Effector memory CD8-positive, alpha-beta T cell (primary cell): ENCODE data around the gene DLG5.

ENCODE experiments used
- ATAC-seq: fragments of 150-1000 bp; cut with Tn5 transposase; replicated peaks from 2 replicates; pipeline ENCODE4 v1.10.0; 2021; ENCODE audit warnings: mild to moderate bottlenecking, moderate library complexity
- DNase-seq, 3 experiments: peaks; one replicate each; pipeline ENCODE4 v3.0.0; 2021
- H3K27ac Mint-ChIP-seq, 2 donors: one replicate each; pipeline ENCODE4 v1.8.0; 2022; ENCODE audit warnings: mild to moderate bottlenecking in 2 of 2, mixed read lengths in 2 of 2, moderate library complexity in 2 of 2
- H3K27me3 Mint-ChIP-seq, 2 donors: one replicate each; pipeline ENCODE4 v1.8.0; 2022; ENCODE audit warnings: mixed read lengths in 2 of 2
- H3K36me3 Mint-ChIP-seq: one replicate; pipeline ENCODE4 v1.8.0; 2022; ENCODE audit warnings: mild to moderate bottlenecking, moderate library complexity, mixed read lengths; ENCODE audit not compliant: insufficient read depth
- H3K4me1 Mint-ChIP-seq, 2 donors: one replicate each; pipeline ENCODE4 v1.8.0; 2022; ENCODE audit warnings: low read depth in 2 of 2, mixed read lengths in 2 of 2
- H3K4me3 Mint-ChIP-seq, 2 donors: one replicate each; pipeline ENCODE4 v1.8.0; 2022; ENCODE audit warnings: mild to moderate bottlenecking in 2 of 2, mixed read lengths in 2 of 2, moderate library complexity in 2 of 2
- H3K9me3 Mint-ChIP-seq, 2 donors: one replicate each; pipeline ENCODE4 v1.8.0; 2022; ENCODE audit warnings: mixed read lengths in 2 of 2

DLG5 gene

GRCh38 chr10:77888356-77888703 is 38.2 kb downstream of the DLG5 start:
- Mint-ChIP-seq H3K4me3 (no peak overlapping the region), H3K9me3 (no peaks in the 10 kb centered on the region), H3K27ac (no peak overlapping the region), H3K4me1 (peaks cover 4 to 7% of the 10 kb centered on the region in 2 donors), H3K36me3 (peaks cover 5% of the 10 kb centered on the region), H3K27me3 (no peaks in the 10 kb centered on the region)
- no peak for DNase-seq
- ATAC-seq: no peak

GRCh38 chr10:77887631-77888355 is 38.8 kb downstream of the DLG5 start:
- Mint-ChIP-seq H3K4me1 (peaks cover 4 to 7% of the 10 kb centered on the region in 2 donors), H3K9me3 (no peaks in the 10 kb centered on the region), H3K27me3 (no peaks in the 10 kb centered on the region), H3K27ac (no peak overlapping the region), H3K36me3 (peaks cover 5% of the 10 kb centered on the region), H3K4me3 (no peak overlapping the region)
- DNase-seq: no peak
- no peak for ATAC-seq

GRCh38 chr10:77886795-77887355 is 39.7 kb downstream of the DLG5 start:
- Mint-ChIP-seq H3K36me3 (peaks cover 5% of the 10 kb centered on the region), H3K4me3 (no peak overlapping the region), H3K4me1 (peaks cover 4 to 7% of the 10 kb centered on the region in 2 donors), H3K27me3 (no peaks in the 10 kb centered on the region), H3K27ac (peak overlapping the region in 1 of 2 donors; percentile 13), H3K9me3 (no peaks in the 10 kb centered on the region)
- ATAC-seq (no peak), DNase-seq (no peak)

DNA sequence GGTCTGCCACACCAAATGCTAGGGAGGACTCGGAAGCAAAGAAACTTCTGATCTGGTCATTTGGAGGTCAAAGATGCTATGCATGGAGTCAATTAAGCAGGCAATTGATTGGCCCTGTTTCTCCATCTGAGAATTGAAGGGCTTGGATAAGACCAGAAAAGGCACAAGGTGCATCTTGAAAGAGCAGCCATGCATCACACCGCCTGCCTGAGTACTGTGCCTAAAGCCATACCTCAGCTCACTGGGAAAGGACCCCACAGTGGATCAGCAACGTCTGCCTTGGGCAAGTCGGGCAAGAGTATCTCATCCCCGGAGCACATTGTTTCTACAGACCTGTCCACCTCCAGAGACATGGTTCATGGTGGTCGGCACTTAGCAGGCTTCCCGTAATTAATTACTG is 42.4 kb downstream of the DLG5 start:
- no peak overlapping the region for H3K27ac Mint-ChIP-seq
- ATAC-seq (no peak), DNase-seq (no peak)
- peaks cover 11 to 12% of the 10 kb centered on the region in 2 donors for H3K4me1 Mint-ChIP-seq
- no peaks in the 10 kb centered on the region for H3K27me3 Mint-ChIP-seq
- no peak overlapping the region for H3K4me3 Mint-ChIP-seq
- H3K9me3 Mint-ChIP-seq: no peaks in the 10 kb centered on the region
- peaks cover 5% of the 10 kb centered on the region for H3K36me3 Mint-ChIP-seq

DNA sequence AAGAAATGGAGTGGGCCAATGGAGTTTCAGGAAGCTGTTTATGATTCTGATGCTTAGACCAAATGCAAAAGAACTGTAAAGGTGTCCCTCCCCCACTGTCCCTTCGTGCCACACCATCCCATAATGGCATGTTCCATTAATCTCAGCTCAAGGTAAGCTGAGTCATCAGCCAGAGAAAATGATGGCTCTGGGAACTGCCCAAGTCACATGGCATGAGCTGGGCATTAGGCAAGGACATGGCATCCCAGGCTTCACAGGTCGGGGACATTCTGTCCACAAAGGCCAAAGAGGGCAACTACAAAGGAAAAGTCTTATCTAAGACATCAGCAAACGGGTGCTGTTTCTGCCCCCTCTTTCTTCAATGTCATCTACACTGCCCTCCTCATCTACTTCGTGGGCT is 44.9 kb downstream of the DLG5 start:
- Mint-ChIP-seq H3K4me1 (peaks cover 31 to 34% of the 10 kb centered on the region in 2 donors), H3K4me3 (no peak overlapping the region), H3K9me3 (no peaks in the 10 kb centered on the region), H3K36me3 (peaks cover 14% of the 10 kb centered on the region), H3K27ac (no peak overlapping the region), H3K27me3 (no peaks in the 10 kb centered on the region)
- no peak for DNase-seq
- ATAC-seq: no peak

DNA sequence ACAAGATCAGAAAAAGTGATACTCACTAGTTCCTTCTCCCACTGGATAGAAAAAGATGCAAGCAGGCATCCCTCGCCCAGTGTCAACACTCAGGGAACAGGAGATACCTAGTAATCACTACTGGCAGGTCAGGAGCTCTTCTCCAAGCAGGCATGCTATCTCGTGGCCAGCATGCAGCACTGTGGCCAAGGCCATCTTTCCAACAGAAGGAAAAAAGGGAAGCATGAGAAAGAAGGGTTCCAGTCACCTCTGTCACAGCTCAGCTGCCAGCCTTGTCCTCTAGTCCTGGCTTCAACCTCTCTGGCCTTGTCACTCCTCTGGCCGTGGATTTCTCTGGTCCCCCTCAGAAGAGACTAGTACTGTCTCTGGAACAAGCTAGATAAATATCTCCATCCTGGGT is 45.3 kb downstream of the DLG5 start:
- no peak overlapping the region for H3K4me3 Mint-ChIP-seq
- no peak overlapping the region for H3K27ac Mint-ChIP-seq
- no peaks in the 10 kb centered on the region for H3K27me3 Mint-ChIP-seq
- peaks cover 14% of the 10 kb centered on the region for H3K36me3 Mint-ChIP-seq
- DNase-seq (no peak), ATAC-seq (no peak)
- peaks cover 31 to 34% of the 10 kb centered on the region in 2 donors for H3K4me1 Mint-ChIP-seq
- H3K9me3 Mint-ChIP-seq: no peaks in the 10 kb centered on the region

- H3K4me1 Mint-ChIP-seq: peaks cover 39 to 41% of the 10 kb centered on the region in 2 donors
- H3K4me3 Mint-ChIP-seq: no peak overlapping the region
- H3K27ac Mint-ChIP-seq: peak overlapping the region; percentile 0 to 10
- no peaks in the 10 kb centered on the region for H3K27me3 Mint-ChIP-seq
- no peaks in the 10 kb centered on the region for H3K9me3 Mint-ChIP-seq
- peaks cover 14% of the 10 kb centered on the region for H3K36me3 Mint-ChIP-seq
- DNase-seq (no peak), ATAC-seq (no peak)
These were observed 46.8 kb downstream of the DLG5 start for GRCh38 chr10:77879710-77880109.

DNA sequence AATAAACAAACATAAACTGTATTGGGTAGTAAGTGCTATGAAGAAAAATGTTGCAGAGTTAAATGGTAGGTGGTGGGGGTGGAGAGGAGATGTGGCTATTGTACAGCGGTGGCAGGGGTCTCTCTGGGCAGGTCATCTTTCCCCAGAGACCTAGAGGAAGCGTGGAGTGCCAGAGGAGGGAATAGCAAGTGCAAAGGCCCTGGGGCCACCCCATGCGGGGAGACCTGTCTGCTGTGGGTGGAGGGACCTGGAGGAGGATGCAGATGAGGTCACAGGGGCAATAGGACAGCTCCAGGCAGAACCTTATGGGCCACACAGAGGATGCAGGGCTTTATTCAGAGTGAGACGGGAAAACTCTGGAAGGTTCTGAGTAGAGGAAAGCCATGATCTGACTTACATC is 47.5 kb downstream of the DLG5 start:
- Mint-ChIP-seq H3K4me3 (no peak overlapping the region), H3K36me3 (peaks cover 16% of the 10 kb centered on the region), H3K27ac (peak overlapping the region; percentile 95 to 97), H3K4me1 (peaks cover 45 to 46% of the 10 kb centered on the region in 2 donors), H3K9me3 (no peaks in the 10 kb centered on the region), H3K27me3 (no peaks in the 10 kb centered on the region)
- DNase-seq (no peak), ATAC-seq (no peak)

DNA sequence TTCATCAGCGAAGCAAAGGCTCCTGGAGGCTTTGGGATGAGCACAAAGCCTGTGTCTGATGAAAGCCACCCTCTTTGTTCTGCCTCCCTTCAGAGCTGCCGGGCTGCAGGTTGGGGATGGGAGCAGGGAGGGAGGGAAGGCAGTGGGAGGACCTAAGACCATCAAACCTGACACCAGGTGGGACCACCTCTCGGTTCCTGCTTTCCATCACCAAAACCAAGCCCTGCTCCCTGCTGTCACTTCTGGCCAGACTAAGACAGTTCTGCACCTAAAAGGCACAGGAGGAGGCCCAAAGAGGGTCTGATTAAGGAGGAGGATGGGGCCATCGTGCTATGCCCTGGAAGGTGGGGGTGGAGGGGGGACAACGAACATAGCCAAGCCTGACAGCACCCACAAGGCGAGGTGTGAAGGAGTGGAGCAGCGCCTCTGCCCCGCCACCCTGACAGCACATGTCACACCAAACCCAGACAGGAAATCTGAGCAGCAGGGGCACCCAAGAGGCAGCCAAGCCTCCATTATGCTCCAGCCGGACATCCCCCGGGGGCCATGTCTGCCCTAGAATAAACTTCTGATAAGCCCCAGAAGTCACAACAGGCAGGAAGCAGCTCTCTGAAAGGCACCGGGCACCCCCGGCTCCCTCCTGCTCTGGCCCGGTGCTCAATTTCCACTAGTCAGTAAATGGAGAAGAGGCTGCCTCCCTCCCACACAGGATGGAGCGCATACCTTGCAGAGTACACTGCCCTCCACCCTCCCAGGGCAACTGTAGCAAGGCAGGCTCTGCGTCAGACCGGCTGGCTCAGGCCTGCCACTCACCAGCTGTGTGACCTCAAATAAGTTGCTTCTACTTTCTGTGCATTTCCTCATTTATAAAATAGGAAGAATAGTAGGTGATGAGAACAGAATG is 48.9 kb downstream of the DLG5 start:
- Mint-ChIP-seq H3K4me1 (peaks cover 53% of the 10 kb centered on the region in 2 donors), H3K36me3 (peaks cover 22% of the 10 kb centered on the region), H3K27ac (peak overlapping the region; percentile 95 to 97), H3K27me3 (no peaks in the 10 kb centered on the region), H3K4me3 (peak overlapping the region; percentile 61 to 78), H3K9me3 (no peaks in the 10 kb centered on the region)
- DNase-seq: peak; percentile 75 to 79 (median 77)
- peak; percentile 84 for ATAC-seq

GRCh38 chr10:77875730-77876129 is 50.8 kb downstream of the DLG5 start:
- H3K4me1 Mint-ChIP-seq: peaks cover 53 to 61% of the 10 kb centered on the region in 2 donors
- H3K9me3 Mint-ChIP-seq: no peaks in the 10 kb centered on the region
- ATAC-seq (no peak), DNase-seq (no peak)
- peak overlapping the region; percentile 94 to 97 for H3K27ac Mint-ChIP-seq
- H3K36me3 Mint-ChIP-seq: peaks cover 22% of the 10 kb centered on the region
- no peaks in the 10 kb centered on the region for H3K27me3 Mint-ChIP-seq
- no peak overlapping the region for H3K4me3 Mint-ChIP-seq

GRCh38 chr10:77874872-77875271 is 51.7 kb downstream of the DLG5 start:
- Mint-ChIP-seq H3K4me3 (no peak overlapping the region), H3K27ac (peak overlapping the region; percentile 94 to 97)

DNA sequence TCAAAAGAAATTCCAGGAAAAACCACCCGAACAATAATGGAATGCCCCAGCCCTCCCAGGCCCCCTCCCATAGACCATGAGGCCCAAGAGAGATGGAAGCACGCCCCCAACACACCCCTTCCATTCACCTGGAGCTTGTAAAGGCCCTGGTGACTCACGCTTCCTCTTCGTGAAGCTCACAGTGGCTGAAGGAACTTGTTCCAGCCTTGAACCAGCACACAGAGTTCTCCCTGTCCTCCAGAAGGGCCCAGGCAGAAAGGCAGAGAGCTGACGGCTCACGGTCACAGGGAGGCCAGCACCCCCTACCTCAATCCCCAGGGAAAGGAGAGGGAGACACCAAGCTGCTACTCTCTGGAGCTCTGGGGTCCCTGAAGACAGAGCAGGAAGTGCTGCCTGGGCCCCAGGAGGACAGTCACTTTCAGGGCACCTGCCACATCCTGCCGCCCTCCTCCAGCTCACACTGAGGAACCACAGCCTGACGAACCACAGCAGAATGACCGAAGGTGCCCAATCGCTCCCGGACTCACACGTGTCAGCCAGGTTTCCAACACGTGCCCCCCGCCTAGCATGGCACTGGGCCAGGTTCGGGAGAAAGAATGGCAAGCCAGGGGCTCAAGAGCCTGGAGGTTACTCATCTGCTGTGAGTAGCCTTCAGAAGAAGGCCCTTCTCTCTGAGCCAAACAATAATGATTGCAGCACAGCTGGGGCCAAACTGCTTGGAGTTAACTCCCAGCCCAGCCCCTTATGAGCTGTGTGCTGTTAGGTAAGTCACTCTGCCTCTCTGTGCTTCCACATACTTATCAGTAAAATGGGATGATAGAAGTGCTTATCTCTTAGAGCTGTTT is 52.8 kb downstream of the DLG5 start:
- ATAC-seq (peak; percentile 54), DNase-seq (peak; percentile 41 to 58 (median 51))
- Mint-ChIP-seq H3K4me1 (peaks cover 40 to 53% of the 10 kb centered on the region in 2 donors), H3K27ac (peak overlapping the region; percentile 94 to 97), H3K36me3 (peaks cover 18% of the 10 kb centered on the region), H3K27me3 (no peaks in the 10 kb centered on the region), H3K9me3 (no peaks in the 10 kb centered on the region), H3K4me3 (peak overlapping the region; percentile 71 to 74)

More at GRCh38 chr10:77874872-77875271, 51.7 kb downstream of the DLG5 start:
- no peak for DNase-seq
- Mint-ChIP-seq H3K36me3 (peaks cover 22% of the 10 kb centered on the region), H3K9me3 (no peaks in the 10 kb centered on the region), H3K4me1 (peaks cover 51 to 61% of the 10 kb centered on the region in 2 donors), H3K27me3 (no peaks in the 10 kb centered on the region)
- no peak for ATAC-seq
